Mucosa of descending colon (tissue), 3 donors: ENCODE measurements around the gene PRMT5. TPM values are rescaled to one million over a fixed set of nuclear protein-coding genes. Genes with fewer than 3 reads are reported as not detected.
A peak's percentile ranks its signal among the peaks of the same experiment; 100 is the strongest.

Source experiments
- ATAC-seq: fragments of 200-7000 bp; cut with Tn5 transposase; one replicate; pipeline ENCODE4 v1.9.1; 2020; ENCODE audit warnings: mild to moderate bottlenecking, moderate library complexity
- DNase-seq, 3 donors: peaks; one replicate each; pipeline ENCODE4 v3.0.0-alpha.2; 2020
- H3K36me3 ChIP-seq: fragments of 200-600 bp; one replicate; pipeline ENCODE4 v1.8.0; 2021; ENCODE audit warnings: low read depth, mild to moderate bottlenecking
- H3K4me1 ChIP-seq: fragments of 200-600 bp; one replicate; pipeline ENCODE4 v1.8.0; 2021; ENCODE audit warnings: low read depth, mild to moderate bottlenecking
- H3K4me3 ChIP-seq: fragments of 200-600 bp; one replicate; pipeline ENCODE4 v1.8.0; 2021; ENCODE audit warnings: mild to moderate bottlenecking
- H3K9me3 ChIP-seq: fragments of 200-600 bp; one replicate; pipeline ENCODE4 v1.8.0; 2021; ENCODE audit warnings: mild to moderate bottlenecking
- CTCF ChIP-seq: fragments of 200-600 bp; IDR thresholded peaks from one replicate; pipeline ENCODE4 v1.8.0; 2022; ENCODE audit warnings: antibody characterized with exemption, mild to moderate bottlenecking
- intact Hi-C, 2 donors: fragments of 100-400 bp; cut with DNase I in 1 of 2; cut with micrococcal nuclease in 1 of 2; formaldehyde crosslinking; loops; one replicate each; pipeline versions ENCODE4 v1.11.0 to v1.11.1; 2022; cut with DNase I, micrococcal nuclease
- total RNA-seq, 3 donors: library from RNA; stranded (reverse); fragmentation: NEBNext Ultra II Directional in 2 of 3; extraction: Animal tissue kit (Norgen Biotek cat#: 25700) in 2 of 3; gene quantifications; one replicate each; pipeline versions ENCODE4 v1.2.1 to v1.2.4, GENCODE V29; 2021 to 2023
- donor health status: DM: no; HTN: no; CAD: no; lungs with moderate emphysema.
- donor health status: DM: no; HTN: no; CAD: no.
- donor health status: DM: no; HTN: yes; CAD: no.

The PRMT5 gene
- total RNA-seq, 3 donors from 2014 or later, result 47.7 to 55.1 (median 50.2) TPM

GRCh38 chr14:22887260-22887989, 41.8 kb downstream of the PRMT5 start:
- Histone ChIP-seq H3K36me3 (no peaks in the 10 kb centered on the region), H3K4me3 (peak overlapping the region; percentile 30), H3K9me3 (no peaks in the 10 kb centered on the region), H3K4me1 (peaks cover 21% of the 10 kb centered on the region)
- ATAC-seq, result peak; percentile 75
- peak in 2 of 3 donors; percentile 58 to 82 for DNase-seq
- no peak for TF ChIP-seq CTCF
- intact Hi-C loops, result no loop called here

GRCh38 chr14:22886500-22887259, 42.5 kb downstream of the PRMT5 start:
- ATAC-seq (peak; percentile 79), DNase-seq (peak; percentile 85 to 90 (median 89))
- Histone ChIP-seq H3K9me3 (no peaks in the 10 kb centered on the region), H3K36me3 (no peaks in the 10 kb centered on the region), H3K4me3 (peak overlapping the region; percentile 30), H3K4me1 (peaks cover 23% of the 10 kb centered on the region)
- TF ChIP-seq CTCF, result no peak
- intact Hi-C loops, result no loop called here

GRCh38 chr14:22885975-22886374, 43.2 kb downstream of the PRMT5 start:
- no peak for TF ChIP-seq CTCF
- ATAC-seq (no peak), DNase-seq (peak in 1 of 3 donors; percentile 67)
- Histone ChIP-seq H3K36me3 (no peaks in the 10 kb centered on the region), H3K9me3 (no peaks in the 10 kb centered on the region), H3K4me1 (peaks cover 23% of the 10 kb centered on the region), H3K4me3 (no peak overlapping the region)
- intact Hi-C loops, result no loop called here

- TF ChIP-seq CTCF, result no peak
- Histone ChIP-seq H3K4me3 (no peak overlapping the region), H3K36me3 (no peaks in the 10 kb centered on the region), H3K4me1 (peaks cover 23% of the 10 kb centered on the region), H3K9me3 (no peaks in the 10 kb centered on the region)
- ATAC-seq, result peak; percentile 53
- no peak for DNase-seq
- intact Hi-C loops, result no loop called here
Measured at GRCh38 chr14:22884738-22885523, 44.2 kb downstream of the PRMT5 start.

- no peaks in the 10 kb centered on the region for H3K36me3 ChIP-seq
- H3K9me3 ChIP-seq, result no peaks in the 10 kb centered on the region
- no peak for TF ChIP-seq CTCF
- DNase-seq, result no peak
- ATAC-seq, result no peak
- intact Hi-C loops, result no loop called here
- H3K4me1 ChIP-seq, result peaks cover 23% of the 10 kb centered on the region
- no peak overlapping the region for H3K4me3 ChIP-seq
Measured at GRCh38 chr14:22884076-22884737, 45.0 kb downstream of the PRMT5 start.
